Progenitor cell of endocrine pancreas (in vitro differentiated cells): Measurements from ENCODE around the gene ZSWIM4. TPM values are rescaled to one million over a fixed set of nuclear protein-coding genes. Genes with fewer than 3 reads are reported as not detected.

ENCODE experiments used
- DNase-seq: peaks from one replicate; pipeline ENCODE4 v3.0.0; 2021; ENCODE audit warnings: low spot score; ENCODE audit not compliant: unreplicated experiment
- H3K27ac Mint-ChIP-seq: 2 replicates; pipeline ENCODE4 v1.8.0; 2021; ENCODE audit warnings: mild to moderate bottlenecking, moderate library complexity, mixed read lengths
- H3K27me3 Mint-ChIP-seq: 2 replicates; pipeline ENCODE4 v1.8.0; 2021; ENCODE audit warnings: mixed read lengths
- H3K36me3 Mint-ChIP-seq: 2 replicates; pipeline ENCODE4 v1.8.0; 2022; ENCODE audit warnings: mixed read lengths; ENCODE audit not compliant: insufficient read depth
- H3K4me1 Mint-ChIP-seq: 2 replicates; pipeline ENCODE4 v1.8.0; 2021; ENCODE audit warnings: low read depth, mixed read lengths
- H3K4me3 Mint-ChIP-seq: 2 replicates; pipeline ENCODE4 v1.8.0; 2021; ENCODE audit warnings: low read depth, mild to moderate bottlenecking, moderate library complexity, mixed read lengths
- H3K9me3 Mint-ChIP-seq: 2 replicates; pipeline ENCODE4 v1.8.0; 2021; ENCODE audit warnings: low read depth, mixed read lengths
- total RNA-seq: library from RNA; stranded (reverse); gene quantifications from 2 replicates; pipeline ENCODE4 v1.2.1, GENCODE V29; 2021
- TF ChIP-seq, protein P1 (sequence below): fragments of 200-600 bp; sonication (generic); IDR thresholded peaks from one replicate; pipeline ENCODE4 v1.5.0; 2021; ENCODE audit warnings: antibody characterized with exemption, mild to moderate bottlenecking; ENCODE audit not compliant: unreplicated experiment

Gene ZSWIM4
- total RNA-seq, 1 donor from 2014 or later = 34.6 TPM

DNA sequence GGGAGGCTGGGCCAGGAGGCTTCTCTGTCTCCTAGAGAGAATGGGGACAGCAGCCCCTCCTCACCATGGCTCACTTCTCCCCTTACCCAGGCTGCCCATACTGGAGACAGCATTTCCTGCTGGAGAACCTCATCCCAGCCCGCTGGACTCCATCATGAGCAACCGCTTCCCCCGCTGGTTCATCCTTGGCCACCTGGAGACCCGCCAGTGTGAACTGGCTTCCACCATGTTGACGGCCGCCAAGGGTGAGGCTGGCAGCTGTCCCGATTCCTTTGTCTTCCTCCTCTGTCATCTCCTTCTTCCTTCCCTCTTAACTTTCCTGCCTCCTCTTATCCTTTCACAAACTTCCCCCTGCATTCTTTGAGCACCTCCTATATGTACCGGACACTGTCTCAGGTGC is 28.0 kb downstream of the ZSWIM4 start:
- H3K4me3 Mint-ChIP-seq = no peak overlapping the region
- H3K4me1 Mint-ChIP-seq = no peaks in the 10 kb centered on the region
- peak overlapping the region; percentile 74 for H3K27ac Mint-ChIP-seq
- DNase-seq = no peak
- TF ChIP-seq, protein P1, sequence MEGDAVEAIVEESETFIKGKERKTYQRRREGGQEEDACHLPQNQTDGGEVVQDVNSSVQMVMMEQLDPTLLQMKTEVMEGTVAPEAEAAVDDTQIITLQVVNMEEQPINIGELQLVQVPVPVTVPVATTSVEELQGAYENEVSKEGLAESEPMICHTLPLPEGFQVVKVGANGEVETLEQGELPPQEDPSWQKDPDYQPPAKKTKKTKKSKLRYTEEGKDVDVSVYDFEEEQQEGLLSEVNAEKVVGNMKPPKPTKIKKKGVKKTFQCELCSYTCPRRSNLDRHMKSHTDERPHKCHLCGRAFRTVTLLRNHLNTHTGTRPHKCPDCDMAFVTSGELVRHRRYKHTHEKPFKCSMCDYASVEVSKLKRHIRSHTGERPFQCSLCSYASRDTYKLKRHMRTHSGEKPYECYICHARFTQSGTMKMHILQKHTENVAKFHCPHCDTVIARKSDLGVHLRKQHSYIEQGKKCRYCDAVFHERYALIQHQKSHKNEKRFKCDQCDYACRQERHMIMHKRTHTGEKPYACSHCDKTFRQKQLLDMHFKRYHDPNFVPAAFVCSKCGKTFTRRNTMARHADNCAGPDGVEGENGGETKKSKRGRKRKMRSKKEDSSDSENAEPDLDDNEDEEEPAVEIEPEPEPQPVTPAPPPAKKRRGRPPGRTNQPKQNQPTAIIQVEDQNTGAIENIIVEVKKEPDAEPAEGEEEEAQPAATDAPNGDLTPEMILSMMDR = no peak
- no peaks in the 10 kb centered on the region for H3K27me3 Mint-ChIP-seq
- peaks cover 24% of the 10 kb centered on the region for H3K36me3 Mint-ChIP-seq
- no peaks in the 10 kb centered on the region for H3K9me3 Mint-ChIP-seq

- H3K27ac Mint-ChIP-seq = no peak overlapping the region
- H3K4me3 Mint-ChIP-seq = no peak overlapping the region
Measured at GRCh38 chr19:13823901-13824300, 28.7 kb downstream of the ZSWIM4 start.

DNA sequence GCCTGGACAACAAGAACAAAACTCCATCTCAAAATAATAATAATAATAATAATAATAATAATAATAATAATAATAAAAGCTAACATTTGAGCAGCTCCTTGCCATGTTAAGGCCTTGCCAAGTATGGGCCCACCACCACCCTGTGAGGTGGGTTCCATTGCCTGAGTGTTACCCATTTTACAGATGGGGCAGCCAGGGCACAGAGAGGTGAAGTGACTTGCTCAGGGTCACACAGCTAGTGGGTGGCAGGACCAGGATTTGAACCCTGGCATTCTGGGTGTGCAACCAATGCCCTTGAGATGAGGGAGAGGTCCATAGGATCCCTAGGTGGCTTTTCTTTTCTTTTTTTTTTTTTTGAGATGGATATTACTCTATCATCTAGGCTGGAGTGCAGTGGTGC is 29.5 kb downstream of the ZSWIM4 start:
- no peaks in the 10 kb centered on the region for H3K4me1 Mint-ChIP-seq
- no peaks in the 10 kb centered on the region for H3K9me3 Mint-ChIP-seq
- H3K27me3 Mint-ChIP-seq = no peaks in the 10 kb centered on the region
- TF ChIP-seq, protein P1 = no peak
- no peak for DNase-seq
- no peak overlapping the region for H3K27ac Mint-ChIP-seq
- H3K36me3 Mint-ChIP-seq = peaks cover 28% of the 10 kb centered on the region
- no peak overlapping the region for H3K4me3 Mint-ChIP-seq

More at GRCh38 chr19:13823901-13824300, 28.7 kb downstream of the ZSWIM4 start:
- Mint-ChIP-seq H3K27me3 (no peaks in the 10 kb centered on the region), H3K9me3 (no peaks in the 10 kb centered on the region), H3K4me1 (no peaks in the 10 kb centered on the region), H3K36me3 (peaks cover 28% of the 10 kb centered on the region)
- DNase-seq = no peak
- TF ChIP-seq, protein P1 = no peak

DNA sequence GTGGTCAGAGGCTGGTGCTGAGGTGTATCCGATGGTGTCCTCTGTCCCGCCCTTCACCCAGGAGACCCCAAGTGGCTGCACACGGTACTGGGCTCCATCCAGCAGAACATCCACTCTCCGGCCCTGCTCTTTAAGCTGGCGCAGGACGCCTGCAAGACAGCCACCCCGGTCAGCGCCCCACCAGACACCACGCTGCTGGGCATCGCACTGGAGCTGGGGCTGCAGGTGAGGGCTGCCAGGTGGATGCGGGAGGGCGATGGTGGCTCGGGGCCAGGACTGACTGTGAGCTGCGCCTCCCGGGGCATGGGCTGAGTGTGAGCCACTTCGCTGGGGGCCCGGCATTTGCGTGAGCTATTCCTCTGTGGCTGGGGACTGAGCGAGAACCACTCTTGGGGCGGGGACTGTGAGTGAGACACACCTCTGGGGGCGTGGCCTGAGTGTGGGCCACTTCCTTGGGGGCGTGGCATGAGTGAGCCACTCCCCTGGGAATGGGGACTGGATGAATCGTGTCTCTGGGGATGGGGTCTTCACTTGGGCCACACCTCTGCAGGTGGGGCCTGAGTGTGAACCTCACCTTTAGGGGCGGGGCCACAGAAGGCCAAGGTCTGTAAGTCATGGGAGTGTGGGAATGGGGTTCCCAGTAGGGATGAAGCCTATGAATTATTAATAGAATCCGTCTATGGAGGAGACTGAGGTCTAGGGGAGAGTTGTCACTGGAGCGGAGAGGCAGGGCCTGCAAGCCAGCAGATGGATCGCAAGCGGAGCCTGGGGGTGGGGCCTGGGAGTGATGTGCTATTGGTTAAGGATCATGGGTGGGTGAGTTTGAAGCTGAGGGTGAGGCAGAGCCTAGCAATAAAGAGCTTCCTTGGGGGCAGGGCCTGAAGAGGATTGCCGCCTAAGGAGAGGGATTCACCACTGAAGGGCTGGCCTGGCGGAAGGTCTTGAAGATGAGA is 30.5 kb downstream of the ZSWIM4 start:
- H3K9me3 Mint-ChIP-seq = no peaks in the 10 kb centered on the region
- H3K4me3 Mint-ChIP-seq = no peak overlapping the region
- H3K4me1 Mint-ChIP-seq = no peaks in the 10 kb centered on the region
- H3K27ac Mint-ChIP-seq = no peak overlapping the region
- H3K27me3 Mint-ChIP-seq = no peaks in the 10 kb centered on the region
- DNase-seq = no peak
- peaks cover 30% of the 10 kb centered on the region for H3K36me3 Mint-ChIP-seq
- TF ChIP-seq, protein P1 = no peak

- Mint-ChIP-seq H3K27ac (no peak overlapping the region), H3K9me3 (no peaks in the 10 kb centered on the region), H3K4me1 (no peaks in the 10 kb centered on the region), H3K4me3 (no peak overlapping the region), H3K27me3 (no peaks in the 10 kb centered on the region), H3K36me3 (peaks cover 33% of the 10 kb centered on the region)
- TF ChIP-seq, protein P1 = no peak
- no peak for DNase-seq
Measured at GRCh38 chr19:13826652-13827235, 31.5 kb downstream of the ZSWIM4 start.
